Measurements from ENCODE around the gene COPS6.

The COPS6 gene

DNA sequence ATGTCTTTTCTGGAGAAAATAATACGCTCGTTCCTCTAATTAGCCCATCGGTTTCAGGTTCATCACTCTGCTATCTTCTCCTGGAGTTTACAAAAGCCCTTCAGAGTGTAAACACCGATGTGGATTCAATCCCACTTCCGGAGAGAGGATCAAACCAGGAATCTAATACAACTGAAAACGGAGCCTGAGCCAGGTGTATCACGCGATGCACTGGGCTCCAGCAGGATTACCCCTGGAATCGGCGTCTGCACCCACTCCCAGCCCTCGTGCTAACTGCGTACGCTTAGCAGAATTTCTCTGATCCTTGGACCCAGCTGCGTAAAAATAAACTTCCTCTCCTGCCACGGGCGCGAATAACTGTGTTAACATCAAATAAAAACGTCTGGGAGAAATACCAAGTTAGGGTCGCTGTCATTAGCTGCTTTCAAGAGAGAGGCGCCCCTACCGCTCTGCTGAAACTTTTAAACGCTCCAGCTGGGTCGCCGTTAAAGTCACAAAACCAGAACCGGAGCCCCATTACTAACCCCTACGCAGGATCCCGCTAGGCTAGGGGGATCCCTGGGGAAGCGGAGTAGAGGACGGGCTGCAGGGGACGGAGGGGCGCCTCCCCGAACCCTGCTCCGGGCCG, 7.7 kb upstream of the COPS6 start:
- no peak for DNase-seq

DNA sequence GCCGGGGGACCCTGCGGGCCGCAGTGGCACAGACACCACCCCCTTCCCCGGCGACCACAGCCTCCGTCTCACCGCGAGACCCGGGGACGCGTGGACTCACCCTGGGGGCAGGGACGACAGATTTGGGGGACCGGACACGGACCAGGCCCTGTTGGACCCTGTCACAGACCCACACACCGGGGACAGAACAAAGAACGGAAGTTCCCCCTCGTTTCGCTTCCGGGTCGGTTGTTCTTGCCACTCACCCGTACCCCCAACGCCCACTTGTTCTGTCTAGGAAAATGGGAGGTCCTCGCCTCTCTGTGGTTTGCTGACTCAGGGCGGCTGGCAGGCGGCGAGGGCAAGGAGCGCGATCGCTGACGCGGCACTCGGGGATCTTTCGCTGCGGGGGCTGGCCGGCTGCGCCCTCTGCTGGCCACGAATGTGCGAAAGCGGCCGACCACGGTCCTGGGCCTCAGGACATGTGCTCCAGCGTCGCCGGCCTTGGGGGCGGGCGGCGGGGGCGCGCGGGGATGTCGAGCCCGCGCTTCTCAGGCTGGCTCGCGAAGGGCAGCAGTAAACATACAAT, 7.2 kb upstream of the COPS6 start, which contains the start of gene ZNF3:
Gene ZNF3, minus strand, starts transcription at position 189 of the 568 bp plus-strand sequence. CDS start 4,366 bp downstream, outside the sequence.
- peak; percentile 55 for DNase-seq

- no peak for DNase-seq
Measured at GRCh38 chr7:100082978-100083377, 5.8 kb upstream of the COPS6 start.

- no peak for DNase-seq
Measured at GRCh38 chr7:100085515-100085914, 3.3 kb upstream of the COPS6 start.

DNA sequence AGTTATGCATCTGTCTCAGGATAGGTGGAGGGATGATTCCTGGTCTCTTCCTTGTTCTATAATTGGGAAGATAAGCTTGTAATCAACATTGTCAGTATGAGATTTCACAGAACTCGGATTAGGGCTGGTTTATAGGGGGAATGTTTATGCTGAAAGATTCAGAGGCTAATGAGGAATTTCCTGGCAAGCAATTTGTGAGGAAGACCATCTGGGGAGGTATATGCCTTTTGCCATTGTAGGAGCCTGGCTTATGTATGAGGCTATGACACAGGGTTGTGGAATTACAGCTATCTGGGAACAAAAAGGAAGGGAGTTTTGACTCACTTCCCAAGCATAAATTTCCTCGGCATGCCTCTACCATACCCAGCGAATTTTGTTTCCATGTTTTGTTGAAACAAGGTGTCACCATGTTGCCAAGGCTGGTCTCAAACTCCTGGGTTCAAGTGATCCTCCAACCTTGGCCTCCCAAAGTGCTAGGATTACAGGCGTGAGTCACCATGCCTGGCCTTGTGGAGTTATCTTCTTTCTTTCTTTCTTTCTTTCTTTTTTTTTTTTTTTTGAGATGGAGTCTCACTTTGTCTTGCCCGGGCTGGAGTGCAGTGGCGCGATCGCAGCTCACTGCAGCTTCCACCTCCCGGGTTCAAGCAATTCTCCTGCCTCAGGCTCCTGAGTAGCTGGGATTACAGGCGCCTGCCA, 1.6 kb upstream of the COPS6 start:
- DNase-seq = no peak

DNA sequence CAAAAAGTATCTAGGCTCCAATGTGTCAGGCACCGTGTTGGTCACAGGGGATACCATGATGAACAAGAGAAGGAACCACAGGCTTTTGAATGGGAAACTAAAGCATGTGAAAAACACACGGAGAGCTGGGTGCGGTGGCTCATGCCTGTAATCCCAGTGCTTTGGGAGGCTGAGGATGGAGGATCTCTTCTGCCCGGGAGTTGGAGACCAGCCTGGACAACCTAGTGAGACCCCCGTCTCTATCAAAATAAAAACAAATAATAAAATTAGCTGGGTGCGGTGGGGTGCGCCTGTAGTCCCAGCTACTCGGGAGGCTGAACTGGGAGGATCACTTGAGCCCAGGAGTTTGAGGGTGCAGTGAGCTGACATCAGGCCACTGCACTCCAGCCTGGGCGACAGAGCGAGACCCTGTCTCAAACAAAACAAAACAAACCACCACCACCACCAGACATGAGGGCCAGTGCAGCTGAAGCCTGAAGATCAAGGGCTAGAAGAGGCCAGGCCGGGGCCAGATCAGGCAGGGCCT, 611 bp upstream of the COPS6 start:
- no peak for DNase-seq

DNA sequence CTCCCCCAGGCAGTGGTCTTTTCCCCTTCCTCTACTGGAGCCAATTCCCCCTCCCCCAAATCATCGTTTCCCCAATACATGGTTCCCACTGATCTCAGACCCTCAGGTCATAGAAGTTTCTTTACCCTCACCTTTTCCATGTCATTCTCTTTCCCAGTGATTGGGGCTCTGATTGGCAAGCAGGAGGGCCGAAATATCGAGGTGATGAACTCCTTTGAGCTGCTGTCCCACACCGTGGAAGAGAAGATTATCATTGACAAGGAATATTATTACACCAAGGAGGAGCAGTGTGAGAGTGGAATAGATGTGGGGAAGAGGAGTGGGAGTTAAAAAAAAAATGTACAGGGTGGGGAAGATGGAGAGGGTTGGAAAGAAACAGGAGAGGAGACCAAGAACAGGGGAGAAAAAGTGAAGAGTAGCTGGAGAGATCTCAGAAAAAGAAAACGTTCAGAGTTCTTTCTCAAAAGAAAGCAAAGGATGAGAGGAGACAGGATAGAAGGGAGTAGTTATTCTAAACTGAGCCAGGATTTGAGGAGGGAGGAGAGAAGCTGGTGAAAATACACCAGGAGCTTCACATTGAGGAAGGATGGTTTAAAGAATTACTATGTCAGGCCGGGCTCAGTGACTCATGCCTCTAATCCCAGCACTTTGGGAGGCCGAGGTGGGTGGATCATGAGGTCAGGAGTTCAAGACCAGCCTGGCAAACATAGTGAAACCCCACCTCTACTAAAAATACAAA, 858 bp downstream of the COPS6 start:
- no peak for DNase-seq

DNA sequence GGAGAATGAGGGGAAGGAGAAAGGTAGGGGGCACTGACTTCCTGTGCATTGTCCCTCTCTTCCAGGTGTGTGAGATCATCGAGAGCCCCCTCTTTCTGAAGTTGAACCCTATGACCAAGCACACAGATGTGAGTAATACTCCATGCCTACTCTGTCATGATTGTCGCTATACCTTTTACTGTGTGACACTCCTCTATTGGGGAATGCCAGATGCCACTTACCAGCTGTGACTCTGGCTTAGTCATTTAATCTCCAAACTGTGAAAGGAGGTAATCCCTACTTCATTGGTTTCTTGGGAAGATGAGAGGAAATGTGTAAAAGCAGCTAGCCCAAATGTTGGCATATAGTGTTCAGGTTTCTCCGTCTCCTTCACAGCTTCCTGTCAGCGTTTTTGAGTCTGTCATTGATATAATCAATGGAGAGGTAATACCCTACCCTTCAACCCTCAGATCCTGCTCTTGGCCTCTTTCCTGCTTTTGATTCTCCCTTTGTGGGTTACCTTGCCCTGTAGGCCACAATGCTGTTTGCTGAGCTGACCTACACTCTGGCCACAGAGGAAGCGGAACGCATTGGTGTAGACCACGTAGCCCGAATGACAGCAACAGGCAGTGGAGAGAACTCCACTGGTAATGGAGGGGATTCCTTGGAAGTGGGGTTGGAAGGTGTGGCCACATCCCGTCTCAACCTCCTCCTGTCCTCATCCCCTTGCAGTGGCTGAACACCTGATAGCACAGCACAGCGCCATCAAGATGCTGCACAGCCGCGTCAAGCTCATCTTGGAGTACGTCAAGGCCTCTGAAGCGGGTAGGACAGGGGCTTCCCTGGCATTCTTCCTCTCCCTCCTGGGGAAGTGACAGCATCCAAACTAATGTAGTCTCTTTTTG, 2.0 kb downstream of the COPS6 start:
- no peak for DNase-seq

DNA sequence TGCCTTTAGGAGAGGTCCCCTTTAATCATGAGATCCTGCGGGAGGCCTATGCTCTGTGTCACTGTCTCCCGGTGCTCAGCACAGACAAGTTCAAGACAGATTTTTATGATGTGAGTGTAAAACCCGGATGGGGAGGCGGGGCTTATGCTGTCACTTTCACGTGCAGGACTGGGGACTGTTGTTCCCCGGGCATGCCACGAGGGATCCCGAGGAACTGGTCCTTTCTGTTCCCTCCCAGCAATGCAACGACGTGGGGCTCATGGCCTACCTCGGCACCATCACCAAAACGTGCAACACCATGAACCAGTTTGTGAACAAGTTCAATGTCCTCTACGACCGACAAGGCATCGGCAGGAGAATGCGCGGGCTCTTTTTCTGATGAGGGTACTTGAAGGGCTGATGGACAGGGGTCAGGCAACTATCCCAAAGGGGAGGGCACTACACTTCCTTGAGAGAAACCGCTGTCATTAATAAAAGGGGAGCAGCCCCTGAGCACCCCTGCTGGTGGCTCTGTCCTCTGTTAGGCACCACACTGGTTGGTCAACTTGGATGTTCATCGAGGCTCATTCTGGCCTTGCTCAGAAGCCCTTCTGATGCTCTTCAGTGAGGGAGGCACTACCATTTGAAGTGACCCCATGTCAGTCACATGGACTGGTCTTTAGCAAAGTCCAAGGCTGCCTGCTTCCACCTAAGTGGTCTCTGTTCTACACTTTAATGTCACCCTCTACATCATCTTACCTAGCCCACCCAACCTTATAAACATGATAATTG, 2.8 kb downstream of the COPS6 start:
- no peak for DNase-seq

- DNase-seq = no peak
Measured at GRCh38 chr7:100093054-100093453, 4.3 kb downstream of the COPS6 start.

- DNase-seq = no peak
Measured at GRCh38 chr7:100093498-100093897, 4.7 kb downstream of the COPS6 start.

DNA sequence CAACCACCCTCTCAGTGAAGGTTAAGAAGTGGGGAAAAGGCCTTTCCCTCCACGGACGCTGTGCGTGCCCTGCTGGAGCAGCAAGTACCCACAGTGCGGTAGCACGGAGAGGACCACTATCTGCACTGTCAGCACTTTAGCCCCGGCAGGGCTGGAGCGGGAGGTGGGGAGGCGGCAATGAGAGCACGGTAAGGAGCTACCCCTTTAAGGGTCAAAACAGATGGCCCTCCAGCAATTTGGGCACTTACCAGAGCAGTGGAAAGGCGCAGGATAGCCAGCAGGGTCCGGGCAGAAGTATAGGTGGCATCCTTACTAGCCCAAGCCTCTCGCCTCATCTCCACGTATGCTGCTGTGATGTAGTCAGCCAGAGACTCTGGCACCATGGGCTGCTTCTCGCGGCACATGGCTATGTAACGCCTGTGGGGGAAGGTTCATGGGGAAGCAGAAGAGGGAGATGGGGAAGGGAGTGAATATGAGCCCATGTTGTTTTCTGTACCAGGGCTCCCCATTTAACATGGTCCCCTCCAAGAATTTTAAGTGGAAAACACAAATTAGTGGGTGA, 5.2 kb downstream of the COPS6 start:
- DNase-seq = no peak

DNA sequence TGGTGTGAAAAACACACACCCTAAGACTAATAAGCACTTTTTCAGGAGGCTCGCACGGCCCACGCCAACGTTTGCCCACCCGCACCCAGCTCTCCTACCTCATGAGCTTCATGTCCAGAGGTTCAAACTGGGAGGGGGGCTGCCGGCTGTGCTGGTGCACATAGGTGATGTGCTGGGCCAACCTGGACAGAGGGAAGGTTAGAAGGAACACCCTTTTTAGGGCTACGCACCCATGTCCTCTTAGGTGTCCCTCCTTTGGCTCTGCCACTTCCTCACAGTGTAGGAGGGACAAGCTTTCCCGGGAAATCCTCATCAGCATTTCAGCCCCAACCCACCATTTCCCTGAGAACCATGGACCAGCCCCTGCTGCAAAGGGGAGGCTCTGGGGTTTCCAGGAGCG, 6.5 kb downstream of the COPS6 start:
- no peak for DNase-seq

GRCh38 chr7:100095704-100096103, 6.9 kb downstream of the COPS6 start:
- no peak for DNase-seq

- DNase-seq = no peak
Measured at GRCh38 chr7:100098913-100099312, 10.1 kb downstream of the COPS6 start.

- DNase-seq = no peak
Measured at GRCh38 chr7:100099452-100099851, 10.7 kb downstream of the COPS6 start.

DNA sequence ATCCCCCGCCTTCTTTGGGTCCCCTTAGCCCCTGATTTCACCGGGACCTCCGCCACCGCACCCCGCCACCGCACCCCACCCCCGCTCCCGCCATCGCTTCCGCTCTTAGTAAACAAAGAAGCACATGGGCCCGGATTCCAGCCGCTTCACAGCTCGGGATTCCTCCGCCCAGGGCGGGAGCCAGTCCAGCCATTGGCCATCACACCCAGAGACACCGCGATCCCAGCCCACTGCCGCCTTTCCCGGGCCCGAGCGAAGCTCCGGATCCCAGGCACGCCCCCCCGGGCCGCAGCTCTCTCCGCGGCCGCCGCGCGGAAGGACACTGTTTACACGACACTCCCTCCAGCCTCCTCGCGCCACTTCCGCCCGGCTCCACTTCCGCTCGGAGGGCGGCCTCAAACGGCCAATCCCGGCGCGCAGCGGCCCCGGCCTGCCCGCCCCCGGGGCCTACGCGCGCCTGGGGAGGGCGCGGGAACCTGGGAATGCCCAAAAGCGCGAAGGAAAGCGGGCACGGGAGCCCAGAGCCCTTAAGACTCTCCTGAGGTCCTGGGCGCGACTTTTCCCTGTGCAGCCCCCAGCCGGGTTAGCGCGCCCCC, 11.7 kb downstream of the COPS6 start:
- peak; percentile 9 for DNase-seq

DNA sequence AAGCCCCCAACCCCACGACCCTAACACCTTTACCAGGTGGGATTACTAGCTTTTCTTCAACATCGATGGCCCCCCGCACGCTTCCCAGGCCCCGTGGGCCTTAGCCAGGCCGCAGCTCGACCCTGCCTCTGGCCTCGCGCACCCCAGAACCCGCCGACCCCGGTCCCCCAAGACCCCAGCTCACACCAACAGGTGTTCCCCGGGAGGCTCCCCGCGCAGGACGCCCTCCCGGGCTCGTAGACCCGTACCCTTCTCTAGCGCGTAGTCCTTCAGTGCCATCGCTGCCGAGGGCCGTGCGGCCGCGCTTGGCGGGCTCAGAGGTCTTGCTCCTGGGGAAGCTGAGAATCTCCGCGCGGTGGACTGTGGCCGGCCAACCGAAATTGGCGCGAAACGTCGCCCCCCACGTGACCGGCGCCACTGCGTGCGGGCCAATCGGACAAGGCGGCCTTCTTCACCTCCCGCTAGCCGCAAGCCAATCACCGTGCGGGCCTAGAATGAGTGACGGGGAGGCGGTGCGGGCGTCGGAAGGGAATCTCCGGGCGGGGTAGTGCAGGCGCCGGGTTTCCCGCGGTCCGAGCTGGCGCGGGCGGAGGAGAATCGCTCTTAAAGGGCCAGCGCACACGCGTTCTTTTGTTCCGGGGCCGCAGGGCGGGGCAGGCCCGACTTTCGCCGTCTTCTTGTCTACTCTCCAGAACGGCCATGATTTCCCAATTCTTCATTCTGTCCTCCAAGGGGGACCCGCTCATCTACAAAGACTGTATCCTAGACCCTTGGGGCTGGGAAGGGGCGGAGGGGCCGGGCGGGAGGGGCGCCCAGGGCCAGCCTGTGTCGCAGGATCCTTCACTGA, 12.5 kb downstream of the COPS6 start, which contains the start of the genes AP4M1 and MCM7:
Gene AP4M1, plus strand, starts transcription at position 628 of the 847 bp plus-strand sequence. Its CDS starts 72 bp downstream, at position 700.
Gene MCM7, minus strand, starts transcription at position 382 of the 847 bp plus-strand sequence. Its CDS starts 103 bp downstream, at position 279.
- DNase-seq = peak; percentile 53
